Sigmoid colon (tissue), 7 donors: ENCODE data around the gene TBC1D13. TPM values are rescaled to one million over a fixed set of nuclear protein-coding genes. Genes with fewer than 3 reads are reported as not detected.
"Not testable (repeated sequence)": the region's sequence is repeated elsewhere in the genome, so short reads cannot be mapped to it uniquely, and the experiment has no call there.

ENCODE experiments used
- DNase-seq: peaks from one replicate; pipeline ENCODE4 v3.0.0-alpha.2; 2019
- H3K27ac ChIP-seq, 4 donors: fragments of 200-600 bp; sonication (generic); one replicate each; pipeline ENCODE4 v1.5.1; 2016 to 2019; ENCODE audit warnings: mild to moderate bottlenecking in 1 of 4
- H3K27me3 ChIP-seq, 3 donors: fragments of 200-600 bp; sonication (generic); one replicate each; pipeline ENCODE4 v1.5.1; 2019; ENCODE audit warnings: mild to moderate bottlenecking in 1 of 3
- H3K36me3 ChIP-seq, 4 donors: fragments of 200-600 bp; sonication (generic); one replicate each; pipeline ENCODE4 v1.5.1; 2016 to 2019
- H3K4me1 ChIP-seq, 4 donors: fragments of 200-600 bp; sonication (generic); one replicate each; pipeline ENCODE4 v1.5.1; 2017 to 2019
- H3K4me3 ChIP-seq, 4 donors: fragments of 200-600 bp; sonication (generic); one replicate each; pipeline ENCODE4 v1.5.1; 2017 to 2019; ENCODE audit warnings: mild to moderate bottlenecking in 2 of 4, moderate library complexity in 1 of 4
- H3K9me3 ChIP-seq, 4 donors: fragments of 200-600 bp in 3 of 4; sonication (generic) in 3 of 4; one replicate each; pipeline versions ENCODE4 v1.5.1 to v1.6.1; 2013 to 2019
- EP300 ChIP-seq, 4 donors: sonication (generic); formaldehyde crosslinking; IDR thresholded peaks; one replicate each; pipeline ENCODE4 v1.6.1; 2017; ENCODE audit warnings: antibody characterized with exemption in 4 of 4
- POLR2A ChIP-seq, 2 donors: fragments of 450-650 bp; IDR thresholded peaks; one replicate each; pipeline ENCODE4 v1.6.1; 2016; ENCODE audit warnings: antibody characterized with exemption in 2 of 2, mild to moderate bottlenecking in 2 of 2, moderate library complexity in 2 of 2
- POLR2AphosphoS5 ChIP-seq, 4 donors: sonication (generic); formaldehyde crosslinking; IDR thresholded peaks; one replicate each; pipeline ENCODE4 v1.6.1; 2017; ENCODE audit warnings: antibody characterized with exemption in 4 of 4
- WGBS, 2 donors: extraction: QIAGEN DNeasy Blood & Tissue Kit; methylation state at CpG; one replicate each; pipeline ENCODE4 v1.1.7; 2013; 5-methylcytosine and 5-hydroxymethylcytosine counted together
- intact Hi-C: fragments of 100-400 bp; cut with DNase I; formaldehyde crosslinking; loops from one replicate; pipeline ENCODE4 v1.15.1; 2023
- polyA plus RNA-seq, 3 donors: library from polyadenylated mRNA; stranded (reverse); fragments of 200-250 nt; gene quantifications; one replicate each; pipeline ENCODE4 v1.2.3, GENCODE V29; 2013
- total RNA-seq, 4 donors: library from RNA; depleted of rRNA; stranded (reverse); fragments of >200 nt; gene quantifications; one replicate each; pipeline ENCODE4 v1.1.0, GENCODE V29; 2016
- TF ChIP-seq, protein P1 (sequence below), 4 experiments: fragments of 450-650 bp in 3 of 4; fragments of 200-600 bp in 1 of 4; IDR thresholded peaks; one replicate each; pipeline ENCODE4 v1.5.1; 2016 to 2019; ENCODE audit warnings: antibody characterized with exemption in 4 of 4, mild to moderate bottlenecking in 3 of 4, moderate library complexity in 2 of 4
- donor health status: healthy with polysubstance abuse.
- donor health status: Bipolar disorder and iron deficiency.
- donor health status: healthy.

TBC1D13 gene
- total and polyA plus RNA-seq, 7 donors, result 9.0 to 25.8 (median 14.3) TPM

DNA sequence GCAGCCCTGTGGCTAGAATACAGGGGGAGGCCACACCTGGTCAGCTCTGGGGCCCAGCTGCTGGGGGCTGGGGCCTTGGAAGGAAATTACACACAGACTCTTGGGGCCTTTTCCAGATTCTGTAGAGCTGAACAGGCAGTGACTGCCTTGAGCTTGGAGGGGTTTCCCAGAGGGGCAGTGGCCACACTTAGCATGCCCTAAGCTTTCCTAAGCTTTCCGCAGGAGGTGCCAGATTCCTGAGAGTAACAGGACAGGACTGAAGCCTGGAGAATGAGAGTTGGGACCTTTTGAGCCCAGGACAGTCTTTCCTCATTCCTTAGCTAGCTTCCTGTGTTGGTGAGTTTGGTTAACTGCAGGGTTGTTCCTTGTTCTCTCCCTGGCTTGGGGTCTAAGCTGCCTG, 1.4 kb downstream of the TBC1D13 start:
- peaks cover 0 to 23% (median 18%) of the 10 kb centered on the region in 4 donors for H3K4me1 ChIP-seq
- intact Hi-C loops, result loop anchor here (5.0 kb wide), 1 partner anchor 86 kb away; the partner anchor contains the start of gene PKN3
- H3K27ac ChIP-seq, result no peak overlapping the region
- peak overlapping the region in 2 of 4 donors; percentile 94 to 98 for H3K4me3 ChIP-seq
- H3K9me3 ChIP-seq, result no peaks in the 10 kb centered on the region
- no peaks in the 10 kb centered on the region for H3K27me3 ChIP-seq
- WGBS, 2 donors, result 91 to 99% methylated on average over 1 of the region's 1 CpG
- peaks cover 14 to 44% (median 28%) of the 10 kb centered on the region in 4 donors for H3K36me3 ChIP-seq
- DNase-seq, result no peak
- no peak for TF ChIP-seq POLR2AphosphoS5 (IDR thresholded peaks at IDR 0.05)
- no peak for TF ChIP-seq EP300 (IDR thresholded peaks at IDR 0.05)
- TF ChIP-seq, protein P1, sequence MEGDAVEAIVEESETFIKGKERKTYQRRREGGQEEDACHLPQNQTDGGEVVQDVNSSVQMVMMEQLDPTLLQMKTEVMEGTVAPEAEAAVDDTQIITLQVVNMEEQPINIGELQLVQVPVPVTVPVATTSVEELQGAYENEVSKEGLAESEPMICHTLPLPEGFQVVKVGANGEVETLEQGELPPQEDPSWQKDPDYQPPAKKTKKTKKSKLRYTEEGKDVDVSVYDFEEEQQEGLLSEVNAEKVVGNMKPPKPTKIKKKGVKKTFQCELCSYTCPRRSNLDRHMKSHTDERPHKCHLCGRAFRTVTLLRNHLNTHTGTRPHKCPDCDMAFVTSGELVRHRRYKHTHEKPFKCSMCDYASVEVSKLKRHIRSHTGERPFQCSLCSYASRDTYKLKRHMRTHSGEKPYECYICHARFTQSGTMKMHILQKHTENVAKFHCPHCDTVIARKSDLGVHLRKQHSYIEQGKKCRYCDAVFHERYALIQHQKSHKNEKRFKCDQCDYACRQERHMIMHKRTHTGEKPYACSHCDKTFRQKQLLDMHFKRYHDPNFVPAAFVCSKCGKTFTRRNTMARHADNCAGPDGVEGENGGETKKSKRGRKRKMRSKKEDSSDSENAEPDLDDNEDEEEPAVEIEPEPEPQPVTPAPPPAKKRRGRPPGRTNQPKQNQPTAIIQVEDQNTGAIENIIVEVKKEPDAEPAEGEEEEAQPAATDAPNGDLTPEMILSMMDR (IDR thresholded peaks at IDR 0.05), result no peak
- no peak for TF ChIP-seq POLR2A (IDR thresholded peaks at IDR 0.05)

DNA sequence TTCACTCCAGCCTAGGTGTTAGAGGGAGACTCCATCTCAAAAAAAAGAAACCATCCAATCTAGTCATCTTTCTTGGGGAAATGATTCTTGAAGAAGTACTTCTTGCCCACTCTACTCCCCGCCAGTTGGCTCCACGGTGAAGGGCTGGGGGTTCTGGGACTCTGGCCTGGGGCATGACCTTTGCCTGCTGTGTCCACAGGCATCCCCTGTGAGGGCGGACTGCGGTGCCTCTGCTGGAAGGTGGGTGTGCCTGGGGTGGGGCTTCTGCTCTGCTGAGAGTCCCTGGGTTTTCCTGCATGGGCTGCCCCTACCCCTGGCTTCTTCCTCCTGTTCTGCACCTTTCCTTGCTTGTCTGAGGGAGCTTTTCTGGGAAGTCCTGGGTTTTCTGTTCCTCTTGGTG, 3.5 kb downstream of the TBC1D13 start:
- no peak for DNase-seq
- H3K4me1 ChIP-seq, result peaks cover 0 to 19% (median 15%) of the 10 kb centered on the region in 4 donors
- WGBS, 2 donors, result 83 to 88% methylated on average over 4 of the region's 4 CpGs
- no peak overlapping the region for H3K27ac ChIP-seq
- no peaks in the 10 kb centered on the region for H3K27me3 ChIP-seq
- H3K4me3 ChIP-seq, result no peak overlapping the region
- peaks cover 14 to 60% (median 32%) of the 10 kb centered on the region in 4 donors for H3K36me3 ChIP-seq
- intact Hi-C loops, result no loop called here
- H3K9me3 ChIP-seq, result no peaks in the 10 kb centered on the region
- TF ChIP-seq EP300 (IDR thresholded peaks at IDR 0.05) (no peak), POLR2A (IDR thresholded peaks at IDR 0.05) (no peak), POLR2AphosphoS5 (IDR thresholded peaks at IDR 0.05) (no peak)
- TF ChIP-seq, protein P1 (IDR thresholded peaks at IDR 0.05), result no peak

DNA sequence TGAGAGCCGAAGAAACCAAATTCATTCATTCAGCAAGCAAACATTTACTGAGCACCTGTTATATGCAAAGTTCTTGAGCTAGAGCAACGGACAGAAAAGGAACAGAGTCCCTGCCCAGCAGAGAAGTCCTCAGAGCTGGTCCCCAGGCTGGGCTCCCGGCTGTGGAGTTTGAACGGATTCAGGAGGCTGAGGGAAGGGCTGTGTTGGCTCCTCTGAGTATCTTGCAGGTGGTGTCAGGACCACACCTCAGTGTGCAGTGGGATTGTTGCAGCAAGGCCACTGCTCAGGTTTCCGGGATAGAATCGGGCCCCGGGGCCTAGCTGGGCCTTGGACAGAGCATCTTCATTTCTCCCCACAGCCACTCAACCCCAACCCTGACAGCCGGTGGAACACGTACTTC, 5.1 kb downstream of the TBC1D13 start:
- H3K9me3 ChIP-seq, result no peaks in the 10 kb centered on the region
- intact Hi-C loops, result no loop called here
- H3K27me3 ChIP-seq, result no peaks in the 10 kb centered on the region
- TF ChIP-seq, protein P1 (IDR thresholded peaks at IDR 0.05), result no peak
- no peak for TF ChIP-seq POLR2A (IDR thresholded peaks at IDR 0.05)
- DNase-seq, result no peak
- no peak overlapping the region for H3K27ac ChIP-seq
- 94 to 96% methylated on average over 9 of the region's 9 CpGs for WGBS, 2 donors
- peaks cover 0 to 14% (median 10%) of the 10 kb centered on the region in 4 donors for H3K4me1 ChIP-seq
- no peak overlapping the region for H3K4me3 ChIP-seq
- peaks cover 14 to 76% (median 39%) of the 10 kb centered on the region in 4 donors for H3K36me3 ChIP-seq

DNA sequence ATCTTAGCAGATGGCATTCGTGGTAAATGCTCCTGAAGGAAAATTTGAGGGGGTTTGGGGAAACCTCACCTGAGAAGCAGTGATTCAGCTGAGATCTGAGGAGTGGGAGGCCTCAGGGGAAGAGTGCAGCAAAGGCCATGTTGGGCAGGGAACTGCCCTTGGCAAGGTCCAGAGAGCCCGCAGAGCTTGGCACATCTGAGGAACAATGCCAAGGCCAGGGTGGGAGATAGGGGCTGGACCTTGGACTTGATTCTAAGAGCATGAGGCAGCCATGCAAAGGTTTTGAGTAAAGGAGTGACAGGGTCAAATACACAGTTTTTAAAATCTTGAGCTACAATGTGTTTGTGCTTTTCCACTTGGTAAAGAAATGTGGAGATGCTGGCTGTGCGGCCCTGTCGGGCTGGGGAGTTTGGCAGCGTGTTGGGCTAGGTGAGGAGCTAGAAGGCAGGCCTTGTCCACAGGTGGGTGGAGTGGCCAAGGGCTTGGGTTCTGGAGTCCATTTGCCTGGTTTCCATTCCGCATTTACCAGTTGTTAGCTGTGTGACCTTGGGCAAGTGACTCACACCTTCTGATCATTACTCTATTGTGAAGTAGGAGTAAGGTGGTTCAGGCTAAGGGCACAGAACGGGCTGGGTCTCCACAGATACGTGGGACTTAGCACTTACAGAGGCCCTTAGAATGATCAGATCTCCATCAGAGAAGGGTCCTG, 6.1 kb downstream of the TBC1D13 start:
- TF ChIP-seq POLR2A (IDR thresholded peaks at IDR 0.05) (no peak), POLR2AphosphoS5 (IDR thresholded peaks at IDR 0.05) (no peak), EP300 (IDR thresholded peaks at IDR 0.05) (no peak)
- TF ChIP-seq, protein P1 (IDR thresholded peaks at IDR 0.05), result no peak
- Histone ChIP-seq H3K4me1 (peaks cover 0 to 7% (median 5%) of the 10 kb centered on the region in 4 donors), H3K27ac (no peak overlapping the region), H3K27me3 (no peaks in the 10 kb centered on the region), H3K9me3 (no peaks in the 10 kb centered on the region), H3K36me3 (peaks cover 18 to 86% (median 47%) of the 10 kb centered on the region in 4 donors), H3K4me3 (no peak overlapping the region)
- WGBS, 2 donors, result 90 to 95% methylated on average over 8 of the region's 8 CpGs
- DNase-seq, result no peak
- intact Hi-C loops, result no loop called here

DNA sequence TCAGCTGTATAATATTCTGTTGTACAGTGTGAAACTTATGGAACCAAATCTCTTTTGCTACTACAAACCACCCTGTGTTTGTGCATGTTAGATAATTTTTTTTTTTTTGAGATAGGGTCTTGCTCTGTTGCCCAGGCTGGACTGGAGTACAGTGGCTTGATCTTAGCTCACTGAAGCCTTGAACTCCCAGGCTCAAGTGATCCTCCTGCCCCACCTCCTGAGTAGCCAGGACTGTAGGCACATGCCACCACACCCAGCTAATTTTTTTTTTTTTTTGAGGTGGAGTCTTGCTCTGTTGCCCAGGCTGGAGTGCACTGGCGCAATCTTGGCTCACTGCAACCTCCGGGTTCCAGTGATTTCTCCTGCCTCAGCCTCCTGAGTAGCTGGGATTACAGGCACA, 7.9 kb downstream of the TBC1D13 start:
- intact Hi-C loops, result not testable (repeated sequence)

More for the DNA sequence above, 7.9 kb downstream of the TBC1D13 start:
- not testable (repeated sequence) for H3K27ac ChIP-seq, H3K27me3 ChIP-seq, H3K9me3 ChIP-seq, H3K4me3 ChIP-seq, DNase-seq, H3K4me1 ChIP-seq
- peaks cover 32 to 95% (median 63%) of the 10 kb centered on the region in 4 donors for H3K36me3 ChIP-seq
- 47 to 50% methylated on average over 2 of the region's 2 CpGs for WGBS, 2 donors
